Measurements from ENCODE around the gene HIRIP3.
"Not testable (repeated sequence)": the region's sequence is repeated elsewhere in the genome, so short reads cannot be mapped to it uniquely, and the experiment has no call there.

Gene HIRIP3

DNA sequence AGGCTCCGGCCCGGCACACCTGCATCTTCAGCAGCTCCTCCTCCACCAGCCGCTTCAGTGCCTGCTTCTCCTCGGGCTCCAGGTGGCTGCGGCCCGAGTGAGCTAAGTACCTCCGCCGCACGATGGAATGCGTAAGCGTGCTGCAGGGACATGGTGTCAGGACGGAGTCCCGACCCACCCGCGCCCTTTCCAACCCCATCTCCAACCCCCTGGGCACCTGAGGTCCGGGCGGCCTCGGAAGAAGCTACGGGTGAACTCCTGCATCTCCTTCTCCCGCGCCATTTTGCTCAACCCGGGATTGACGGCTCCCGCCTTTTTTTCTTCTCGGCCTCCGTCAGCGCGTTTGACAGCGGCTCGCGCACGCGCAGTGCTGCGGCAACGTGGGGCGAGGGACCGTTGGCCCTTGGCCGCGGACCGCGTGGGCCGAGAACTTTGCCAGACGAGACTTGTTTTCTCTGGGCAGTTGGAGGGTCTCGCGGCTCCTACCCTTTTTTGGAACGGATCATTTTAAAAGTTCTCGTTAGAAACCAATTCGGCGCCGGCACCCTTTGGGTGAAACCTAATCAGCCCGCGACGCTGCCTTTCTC, at the start of gene HIRIP3:
Gene HIRIP3 (minus strand): TSS at position 294 of the 587 bp plus-strand sequence. CDS start 12 bp downstream, at position 282.
- peak; percentile 91 for DNase-seq (ENCODE audit: low spot score)

DNA sequence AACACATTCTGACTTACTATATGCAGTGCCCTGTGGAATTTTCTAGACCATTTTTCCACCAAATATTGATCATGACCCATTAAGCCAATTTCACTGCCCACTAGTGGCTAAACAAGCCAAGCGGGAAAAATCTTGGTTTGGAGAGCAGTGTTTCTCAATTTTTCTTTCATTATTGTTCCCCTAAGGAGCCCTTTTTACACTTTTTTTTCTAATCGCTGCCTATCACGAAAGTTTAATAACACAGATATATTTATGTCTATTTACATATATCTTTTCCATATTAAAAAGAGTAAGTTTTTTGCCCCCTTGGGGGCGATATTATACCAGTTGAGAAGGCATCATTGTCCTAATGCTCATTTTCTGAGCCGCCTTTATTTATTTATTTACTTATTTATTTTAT, 46.4 kb upstream of the HIRIP3 start:
- peak; percentile 48 for DNase-seq (ENCODE audit: low spot score)

DNA sequence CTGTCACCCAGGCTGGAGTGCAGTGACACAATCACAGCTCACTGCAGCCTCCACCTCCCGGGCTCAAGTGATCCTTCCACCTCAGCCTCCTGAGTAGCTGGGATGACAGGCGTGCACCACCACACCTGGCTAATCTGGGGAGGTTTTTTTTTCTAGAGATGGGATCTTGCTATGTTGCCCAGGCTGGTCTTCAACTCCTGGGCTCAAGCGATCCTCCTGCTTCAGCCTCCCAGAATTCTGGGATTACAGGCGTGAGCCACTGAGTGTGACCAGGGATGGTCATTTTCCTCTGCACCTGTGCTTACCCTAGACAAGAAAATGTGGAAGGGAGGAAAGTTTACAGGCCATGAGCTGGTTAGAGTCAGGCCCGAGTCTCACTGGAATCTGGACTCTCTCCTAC, 45.3 kb upstream of the HIRIP3 start:
- DNase-seq (ENCODE audit: low spot score) = not testable (repeated sequence)

- no peak for DNase-seq (ENCODE audit: low spot score)
Observed at GRCh38 chr16:30040221-30040620, 44.8 kb upstream of the HIRIP3 start.

GRCh38 chr16:30033270-30033669, 37.9 kb upstream of the HIRIP3 start:
- DNase-seq (ENCODE audit: low spot score) = no peak

GRCh38 chr16:30032083-30032819, 36.8 kb upstream of the HIRIP3 start:
- DNase-seq (ENCODE audit: low spot score) = peak; percentile 70

DNA sequence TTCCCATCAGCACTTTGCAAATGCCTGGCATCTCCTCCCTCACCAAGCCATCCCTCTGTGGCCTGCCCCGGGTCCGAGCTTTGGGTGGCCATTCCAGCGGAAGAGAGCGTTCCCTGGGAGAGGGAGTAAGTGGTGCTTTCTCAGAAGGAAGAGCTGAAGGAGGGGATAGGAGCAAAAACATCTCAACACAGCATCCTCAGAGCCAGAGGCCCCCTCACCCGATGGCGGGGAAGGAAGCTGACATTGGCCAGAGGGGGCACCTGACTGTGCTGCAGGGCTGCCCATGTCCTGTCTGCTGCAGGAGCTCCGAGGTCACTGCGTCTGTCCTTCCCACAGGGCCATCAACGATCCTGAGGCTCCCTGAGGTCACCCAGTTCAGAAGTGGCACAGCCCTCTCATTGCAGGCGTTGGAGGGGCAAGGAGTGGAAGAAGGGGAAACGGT, 36.1 kb upstream of the HIRIP3 start:
- no peak for DNase-seq (ENCODE audit: low spot score)

DNA sequence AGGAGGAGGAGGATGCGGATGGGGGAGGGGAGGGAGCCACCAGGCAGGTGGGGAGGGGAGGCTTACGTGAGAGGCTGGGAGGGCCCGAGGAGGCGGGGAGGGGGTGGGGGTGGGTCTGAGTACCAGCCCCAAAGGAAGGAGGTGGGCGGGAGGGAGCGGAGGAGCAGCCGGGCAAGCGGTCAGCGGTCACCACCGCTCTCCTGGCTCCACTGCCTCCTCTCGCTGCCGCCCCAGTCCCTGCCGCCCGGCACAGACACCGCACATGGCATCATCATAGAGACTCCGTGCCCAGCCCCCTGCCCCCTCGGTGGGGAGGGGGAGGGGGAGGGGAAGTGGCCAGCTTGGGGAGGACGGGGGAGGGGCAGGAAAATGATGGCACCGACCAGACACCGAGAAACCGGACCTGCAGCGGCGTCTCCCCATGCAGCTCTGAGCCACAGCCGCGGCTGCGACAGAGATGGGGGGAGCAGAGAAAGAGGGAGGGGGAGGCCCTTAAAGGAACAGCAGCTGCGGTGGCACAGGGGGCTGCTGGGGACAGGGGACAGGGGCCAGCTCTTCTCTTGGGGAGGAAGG, 35.5 kb upstream of the HIRIP3 start, which contains the start of gene TLCD3B:
Gene TLCD3B (minus strand): TSS at position 431 of the 573 bp plus-strand sequence. CDS start 744 bp downstream, outside the sequence.
- DNase-seq (ENCODE audit: low spot score) = no peak

- no peak for DNase-seq (ENCODE audit: low spot score)
Observed at GRCh38 chr16:30030011-30030685, 34.7 kb upstream of the HIRIP3 start.

DNA sequence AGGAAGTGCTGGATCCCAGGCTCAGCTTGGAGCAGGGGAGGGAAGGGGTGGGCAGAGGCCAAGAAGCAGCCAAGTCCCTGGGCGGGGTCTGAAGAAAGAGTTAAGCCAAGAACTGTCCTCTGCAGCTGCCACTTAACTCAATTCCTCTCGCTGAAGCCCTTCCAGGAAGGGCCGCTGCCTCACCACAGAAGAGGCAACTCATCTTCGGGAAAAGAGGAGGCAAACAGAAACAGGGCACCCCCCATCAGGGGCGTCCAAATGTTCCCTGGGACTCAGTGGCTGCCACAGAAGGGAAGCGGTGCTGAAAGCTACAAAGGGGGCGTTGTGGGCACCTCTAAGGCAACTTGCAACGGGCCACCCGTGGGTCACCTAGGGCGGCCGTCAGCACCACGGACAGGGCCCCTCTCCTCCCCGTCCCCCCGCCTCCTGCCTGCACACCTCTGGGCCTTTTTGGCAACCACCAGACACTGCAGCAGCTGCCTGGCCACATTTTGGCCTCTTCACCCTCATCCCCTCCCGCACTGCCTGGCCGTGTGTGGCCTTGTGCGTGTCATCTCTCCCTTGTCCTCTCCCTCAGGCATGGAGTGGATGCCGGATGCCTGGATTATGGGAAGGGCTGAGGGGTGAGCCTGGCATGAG, 33.1 kb upstream of the HIRIP3 start:
- DNase-seq (ENCODE audit: low spot score) = no peak

- no peak for DNase-seq (ENCODE audit: low spot score)
Observed at GRCh38 chr16:30027588-30028437, 32.4 kb upstream of the HIRIP3 start.

- DNase-seq (ENCODE audit: low spot score) = no peak
Observed at GRCh38 chr16:30026449-30026848, 31.0 kb upstream of the HIRIP3 start.

DNA sequence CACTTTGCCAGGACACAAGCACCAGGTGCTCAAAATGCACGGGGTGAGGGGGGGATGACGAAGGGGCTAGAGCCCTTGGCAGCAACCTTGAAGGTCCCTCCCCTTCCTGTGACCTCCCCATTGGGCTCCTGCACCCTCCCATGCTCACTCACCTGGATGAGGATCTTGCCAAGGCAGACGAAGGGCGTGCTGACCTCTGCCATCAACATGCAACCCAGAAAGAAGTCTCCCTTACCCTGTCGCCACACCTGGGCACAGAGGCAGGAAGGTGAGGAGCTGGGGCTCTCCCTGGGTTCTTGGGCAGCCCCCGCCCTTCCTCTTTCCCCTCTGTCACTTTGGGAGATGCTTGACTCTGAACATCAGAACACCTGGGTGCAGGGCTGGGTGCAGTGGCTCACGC, 30.2 kb upstream of the HIRIP3 start:
- DNase-seq (ENCODE audit: low spot score) = no peak

GRCh38 chr16:30025156-30025555, 29.7 kb upstream of the HIRIP3 start:
- no peak for DNase-seq (ENCODE audit: low spot score)

DNA sequence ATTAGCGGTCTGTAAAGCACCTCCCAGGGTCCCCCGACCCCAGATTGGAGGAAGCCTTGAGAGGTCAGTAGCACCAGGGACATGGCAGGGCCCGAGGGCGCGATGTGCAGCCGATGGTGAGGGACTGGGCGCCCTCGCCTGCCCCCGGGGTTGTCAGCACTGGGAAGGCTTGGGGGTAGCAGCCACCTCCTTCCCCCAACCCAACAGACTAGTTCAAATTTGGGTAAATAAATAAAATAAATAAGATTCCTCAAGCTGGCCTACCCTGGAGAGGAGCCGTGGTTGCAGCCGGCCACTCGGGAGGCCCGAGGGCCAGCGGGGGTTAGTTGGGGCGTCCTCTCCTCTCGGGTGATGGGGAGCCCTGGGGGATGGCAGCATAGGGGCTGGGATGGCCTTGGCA, 29.0 kb upstream of the HIRIP3 start:
- no peak for DNase-seq (ENCODE audit: low spot score)

- DNase-seq (ENCODE audit: low spot score) = no peak
Observed at GRCh38 chr16:30023586-30023985, 28.2 kb upstream of the HIRIP3 start.

GRCh38 chr16:30022887-30023286, 27.5 kb upstream of the HIRIP3 start, which contains the start of gene C16orf92:
Gene C16orf92, plus strand, starts transcription at chr16:30023198. Its CDS starts 143 bp downstream, at chr16:30023341.
- no peak for DNase-seq (ENCODE audit: low spot score)

DNA sequence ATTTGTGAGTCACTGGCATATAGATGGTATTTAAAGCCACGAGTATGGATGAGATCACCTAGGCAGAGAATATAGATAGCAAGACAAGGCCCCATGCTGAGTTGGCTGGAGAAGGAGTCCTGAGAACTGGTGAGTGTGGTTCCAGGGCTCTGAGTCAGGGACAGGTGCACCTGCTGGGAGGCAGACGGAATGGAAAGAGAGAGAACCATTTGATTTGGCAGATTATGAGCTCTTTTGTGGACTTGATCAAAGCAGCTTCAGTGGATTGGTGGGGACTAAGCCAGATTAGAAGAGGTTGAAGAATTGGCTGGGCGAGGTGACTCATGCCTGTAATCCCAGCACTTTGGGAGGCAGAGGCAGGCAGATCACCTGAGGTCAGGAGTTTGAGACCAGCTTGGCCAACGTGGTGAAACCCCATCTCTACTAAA, 23.3 kb upstream of the HIRIP3 start:
- no peak for DNase-seq (ENCODE audit: low spot score)

- not testable (repeated sequence) for DNase-seq (ENCODE audit: low spot score)
Observed at GRCh38 chr16:30017937-30018336, 22.5 kb upstream of the HIRIP3 start.

DNA sequence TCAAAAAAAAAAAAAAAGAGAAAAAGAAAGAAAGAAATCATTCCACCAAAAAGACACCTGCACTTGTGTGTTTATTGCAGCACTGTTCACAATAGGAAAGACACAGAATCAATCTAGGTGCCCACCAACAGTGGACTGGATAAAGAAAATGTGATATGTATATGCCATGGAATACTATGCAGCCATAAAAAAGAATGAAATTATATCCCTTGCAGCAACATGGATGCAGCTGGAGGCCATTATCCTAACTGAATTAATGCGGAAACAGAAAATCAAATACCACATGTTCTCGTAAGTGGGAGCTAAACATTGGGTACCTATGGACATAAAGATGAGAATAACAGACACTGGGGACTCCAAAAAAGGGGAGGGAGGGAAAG, 21.9 kb upstream of the HIRIP3 start:
- no peak for DNase-seq (ENCODE audit: low spot score)
